ENCODE data around the gene DOCK6.

DOCK6 gene

GRCh38 chr19:11159598-11160439 lies 102.5 kb downstream of the DOCK6 start:
- TF ChIP-seq CTCF (IDR thresholded peaks at IDR 0.05; ENCODE audit: insufficient read depth, low read depth, low read length, missing control alignments): no peak
- H3K4me3 ChIP-seq (ENCODE audit: low read length): no peak overlapping the region
- DNase-seq (ENCODE audit: low read depth): no peak

GRCh38 chr19:11155373-11156120 lies 106.8 kb downstream of the DOCK6 start, which contains the start of gene SPC24:
Gene SPC24 (minus strand): TSS chr19:11155782. CDS start chr19:11155776, 6 bp downstream.
- peak; percentile 98 for DNase-seq (ENCODE audit: low read depth)
- TF ChIP-seq CTCF (IDR thresholded peaks at IDR 0.05; ENCODE audit: insufficient read depth, low read depth, low read length, missing control alignments): no peak
- peak within 1 kb of the TSS; percentile 79 for H3K4me3 ChIP-seq (ENCODE audit: low read length)

- TF ChIP-seq CTCF (IDR thresholded peaks at IDR 0.05; ENCODE audit: insufficient read depth, low read depth, low read length, missing control alignments): no peak
- peak overlapping the region; percentile 79 for H3K4me3 ChIP-seq (ENCODE audit: low read length)
- no peak for DNase-seq (ENCODE audit: low read depth)
Measured at GRCh38 chr19:11154683-11155047, 107.7 kb downstream of the DOCK6 start.

GRCh38 chr19:11152318-11153062 lies 109.8 kb downstream of the DOCK6 start:
- peak; percentile 59 for DNase-seq (ENCODE audit: low read depth)
- TF ChIP-seq CTCF (IDR thresholded peaks at IDR 0.05; ENCODE audit: insufficient read depth, low read depth, low read length, missing control alignments): no peak
- no peak overlapping the region for H3K4me3 ChIP-seq (ENCODE audit: low read length)

- no peak for TF ChIP-seq CTCF (IDR thresholded peaks at IDR 0.05; ENCODE audit: insufficient read depth, low read depth, low read length, missing control alignments)
- no peak for DNase-seq (ENCODE audit: low read depth)
- no peak overlapping the region for H3K4me3 ChIP-seq (ENCODE audit: low read length)
Measured at GRCh38 chr19:11151181-11151580, 111.1 kb downstream of the DOCK6 start.
